Natural killer cell (primary cell): ENCODE results near the gene FAM180B. TPM values are rescaled to one million over a fixed set of nuclear protein-coding genes. Genes with fewer than 3 reads are reported as not detected.

Experiments used
- ATAC-seq, 3 donors: fragments of 150-1000 bp in 2 of 3; fragments of 200-7000 bp in 1 of 3; cut with Tn5 transposase; 1 replicate in 1 of 3; 2 replicates in 2 of 3; pipeline ENCODE4 v1.10.0; 2021; ENCODE audit warnings: mild to moderate bottlenecking in 2 of 3, moderate library complexity in 2 of 3
- DNase-seq, 2 donors: peaks; one replicate each; pipeline versions ENCODE4 v3.0.0 to v3.0.0-alpha.2; 2013 to 2021; ENCODE audit warnings: mixed read lengths in 1 of 2
- H3K27ac ChIP-seq: one replicate; pipeline ENCODE4 v1.5.1; 2013; ENCODE audit warnings: mild to moderate bottlenecking, low read length
- H3K27me3 ChIP-seq: one replicate; pipeline ENCODE4 v1.6.1; 2013; ENCODE audit warnings: low read length; ENCODE audit not compliant: control insufficient read depth, insufficient read depth
- H3K36me3 ChIP-seq: one replicate; pipeline ENCODE4 v1.6.1; 2013; ENCODE audit warnings: low read length; ENCODE audit not compliant: control insufficient read depth, insufficient read depth
- H3K4me1 ChIP-seq: one replicate; pipeline ENCODE4 v1.6.1; 2013; ENCODE audit warnings: low read length; ENCODE audit not compliant: control insufficient read depth, insufficient read depth
- H3K4me3 ChIP-seq: one replicate; pipeline ENCODE4 v1.5.1; 2013; ENCODE audit warnings: low read length
- H3K9me3 ChIP-seq: one replicate; pipeline ENCODE4 v1.6.1; 2013; ENCODE audit warnings: low read length; ENCODE audit not compliant: control insufficient read depth, insufficient read depth
- H3K27ac Mint-ChIP-seq, 2 donors: one replicate each; pipeline ENCODE4 v1.8.0; 2022; ENCODE audit warnings: mild to moderate bottlenecking in 2 of 2, mixed read lengths in 2 of 2, moderate library complexity in 1 of 2
- H3K27me3 Mint-ChIP-seq, 2 donors: one replicate each; pipeline ENCODE4 v1.8.0; 2022; ENCODE audit warnings: low read depth in 2 of 2, mixed read lengths in 2 of 2
- H3K36me3 Mint-ChIP-seq: one replicate; pipeline ENCODE4 v1.8.0; 2022; ENCODE audit warnings: mixed read lengths
- H3K4me1 Mint-ChIP-seq, 2 donors: one replicate each; pipeline ENCODE4 v1.8.0; 2022; ENCODE audit warnings: mixed read lengths in 2 of 2
- H3K4me3 Mint-ChIP-seq: one replicate; pipeline ENCODE4 v1.8.0; 2022; ENCODE audit warnings: mild to moderate bottlenecking, moderate library complexity, mixed read lengths
- H3K9me3 Mint-ChIP-seq, 2 donors: one replicate each; pipeline ENCODE4 v1.8.0; 2022; ENCODE audit warnings: mixed read lengths in 2 of 2
- CTCF ChIP-seq: fragments of 200-600 bp; IDR thresholded peaks from one replicate; pipeline ENCODE4 v1.8.0; 2022; ENCODE audit warnings: antibody characterized with exemption
- WGBS: methylation state at CpG from one replicate; pipeline ENCODE4 v1.1.7; 2013; ENCODE audit warnings: missing lambda C conversion rate; ENCODE audit not compliant: insufficient coverage; 5-methylcytosine and 5-hydroxymethylcytosine counted together
- intact Hi-C: fragments of 100-400 bp; cut with micrococcal nuclease; formaldehyde crosslinking; loops from one replicate; pipeline ENCODE4 v1.14.2; 2022
- total RNA-seq, 4 donors: library from RNA; stranded (reverse); fragments of 120-200 nt in 1 of 4; gene quantifications; one replicate each; pipeline versions ENCODE4 v1.2.3 to v1.2.4, GENCODE V29; 2013 to 2022

Gene FAM180B
- total RNA-seq, 3 donors from 2014 or later (not counting 1 experiment from before 2014, with no cell fraction given) = 0.25 TPM; not detected in 2

GRCh38 chr11:47592970-47593369, 6.5 kb downstream of the FAM180B start:
- DNase-seq = no peak
- no peak for ATAC-seq
- Histone ChIP-seq H3K27me3 (peaks cover 15% of the 10 kb centered on the region), H3K9me3 (no peaks in the 10 kb centered on the region), H3K36me3 (no peaks in the 10 kb centered on the region), H3K4me1 (peaks cover 15% of the 10 kb centered on the region), H3K4me3 (no peak overlapping the region), H3K27ac (no peak overlapping the region)
- H3K4me1 Mint-ChIP-seq = no peaks in the 10 kb centered on the region
- no peak overlapping the region for H3K27ac Mint-ChIP-seq
- 75% methylated on average over 2 of the region's 2 CpGs for WGBS
- intact Hi-C loops = no loop called here
- TF ChIP-seq CTCF = no peak
- H3K4me3 Mint-ChIP-seq = no peak overlapping the region
- H3K27me3 Mint-ChIP-seq = peaks cover 19 to 29% of the 10 kb centered on the region in 2 donors
- no peaks in the 10 kb centered on the region for H3K36me3 Mint-ChIP-seq
- H3K9me3 Mint-ChIP-seq = no peaks in the 10 kb centered on the region

- WGBS = 10% methylated on average over 5 of the region's 6 CpGs
- Mint-ChIP-seq H3K9me3 (no peaks in the 10 kb centered on the region), H3K4me3 (no peak overlapping the region), H3K27me3 (peaks cover 19 to 29% of the 10 kb centered on the region in 2 donors), H3K4me1 (no peaks in the 10 kb centered on the region), H3K27ac (no peak overlapping the region), H3K36me3 (no peaks in the 10 kb centered on the region)
- Histone ChIP-seq H3K27ac (no peak overlapping the region), H3K36me3 (no peaks in the 10 kb centered on the region), H3K27me3 (peaks cover 15% of the 10 kb centered on the region), H3K4me3 (no peak overlapping the region), H3K4me1 (peaks cover 15% of the 10 kb centered on the region), H3K9me3 (no peaks in the 10 kb centered on the region)
- ATAC-seq (no peak), DNase-seq (no peak)
- TF ChIP-seq CTCF = no peak
- intact Hi-C loops = no loop called here
Measured at GRCh38 chr11:47593492-47593933, 7.0 kb downstream of the FAM180B start.

GRCh38 chr11:47593934-47594855, 7.7 kb downstream of the FAM180B start, which contains the start of gene C1QTNF4:
Gene C1QTNF4 (minus strand): TSS chr11:47594411. CDS start chr11:47590810, 3,601 bp downstream.
- intact Hi-C loops = no loop called here
- Mint-ChIP-seq H3K4me3 (no peak within 1 kb of the TSS), H3K27ac (no peak within 1 kb of the TSS), H3K36me3 (no peaks in the 10 kb centered on the region), H3K4me1 (no peaks in the 10 kb centered on the region), H3K9me3 (no peaks in the 10 kb centered on the region), H3K27me3 (peaks cover 19 to 29% of the 10 kb centered on the region in 2 donors)
- no peaks in the 10 kb centered on the region for H3K36me3 ChIP-seq
- H3K27ac ChIP-seq = no peak within 1 kb of the TSS
- ATAC-seq = no peak
- no peak for DNase-seq
- peaks cover 15% of the 10 kb centered on the region for H3K4me1 ChIP-seq
- H3K27me3 ChIP-seq = peaks cover 15% of the 10 kb centered on the region
- no peak within 1 kb of the TSS for H3K4me3 ChIP-seq
- no peak for TF ChIP-seq CTCF
- 7% methylated on average over 48 of the region's 48 CpGs for WGBS
- H3K9me3 ChIP-seq = no peaks in the 10 kb centered on the region
